Articular chondrocyte of knee joint (primary cell): ENCODE results near the gene EVC. TPM values are rescaled to one million over a fixed set of nuclear protein-coding genes. Genes with fewer than 3 reads are reported as not detected.

Experiments used
- total RNA-seq: library from RNA; depleted of rRNA; stranded (reverse); fragments of >200 nt; gene quantifications from 2 replicates; pipeline ENCODE4 v1.2.3, GENCODE V29; 2012

Gene EVC
- 35.8 and 39.1 TPM in 2 replicates for total RNA-seq

GRCh38 chr4:5710961-5711478 lies at the start of gene EVC:
TSS of gene EVC (plus strand) at chr4:5711201. CDS start at chr4:5711381, 180 bp downstream.

GRCh38 chr4:5708449-5709206 lies 2.4 kb upstream of the EVC start, which contains the start of gene EVC2:
TSS of gene EVC2 (minus strand) at chr4:5708559. CDS start at chr4:5708513, 46 bp downstream.

Other genes with a start within 250 kb of the EVC start
- 16.2 and 16.7 TPM in 2 replicates for gene EVC2, start 2.6 kb upstream of the EVC start, total RNA-seq
- gene CRMP1, start 181.9 kb downstream of the EVC start, total RNA-seq, result under 0.01 and 0.11 TPM in 2 replicates